Spinal cord (tissue), 10 donors: ENCODE results near the gene KMT2E. TPM values are rescaled to one million over a fixed set of nuclear protein-coding genes. Genes with fewer than 3 reads are reported as not detected.

Source experiments
- DNase-seq, 6 donors: peaks; one replicate each; pipeline versions ENCODE4 v3.0.0 to v3.0.0-alpha.2; 2013 to 2015; ENCODE audit warnings: low spot score in 6 of 6, low read depth in 4 of 6
- H3K27ac ChIP-seq: one replicate; pipeline ENCODE4 v1.5.1; 2013; ENCODE audit warnings: low read depth, low read length, control low read depth
- H3K27me3 ChIP-seq: one replicate; pipeline ENCODE4 v1.6.1; 2013; ENCODE audit warnings: low read length; ENCODE audit not compliant: control insufficient read depth, insufficient read depth
- H3K36me3 ChIP-seq: one replicate; pipeline ENCODE4 v1.6.1; 2013; ENCODE audit warnings: low read length; ENCODE audit not compliant: control insufficient read depth, insufficient read depth
- H3K4me1 ChIP-seq: one replicate; pipeline ENCODE4 v1.6.1; 2013; ENCODE audit warnings: low read length; ENCODE audit not compliant: control insufficient read depth, insufficient read depth
- H3K4me3 ChIP-seq: one replicate; pipeline ENCODE4 v1.5.1; 2013; ENCODE audit warnings: low read depth, low read length, control low read depth
- H3K9me3 ChIP-seq: one replicate; pipeline ENCODE4 v1.6.1; 2013; ENCODE audit warnings: low read length; ENCODE audit not compliant: control insufficient read depth, insufficient read depth
- WGBS: methylation state at CpG from one replicate; pipeline ENCODE4 v1.1.5; 2013; ENCODE audit warnings: missing lambda C conversion rate; ENCODE audit not compliant: insufficient coverage; 5-methylcytosine and 5-hydroxymethylcytosine counted together
- polyA plus RNA-seq, 2 donors: library from polyadenylated mRNA; unstranded; fragments of 120-200 nt; gene quantifications; one replicate each; pipeline ENCODE4 v1.2.1, GENCODE V29; 2013; ENCODE audit not compliant: insufficient read length in 2 of 2
- total RNA-seq, 2 donors: library from RNA; depleted of rRNA in 1 of 2; stranded (reverse); fragments of 120-200 nt in 1 of 2; fragments of >200 nt in 1 of 2; gene quantifications; one replicate each; pipeline versions ENCODE4 v1.2.3 to v1.2.4, GENCODE V29; 2013 to 2014
- donor health status: healthy.

Gene KMT2E
- total and polyA plus RNA-seq, 4 donors: 73.1 to 164 (median 88.5) TPM

DNA sequence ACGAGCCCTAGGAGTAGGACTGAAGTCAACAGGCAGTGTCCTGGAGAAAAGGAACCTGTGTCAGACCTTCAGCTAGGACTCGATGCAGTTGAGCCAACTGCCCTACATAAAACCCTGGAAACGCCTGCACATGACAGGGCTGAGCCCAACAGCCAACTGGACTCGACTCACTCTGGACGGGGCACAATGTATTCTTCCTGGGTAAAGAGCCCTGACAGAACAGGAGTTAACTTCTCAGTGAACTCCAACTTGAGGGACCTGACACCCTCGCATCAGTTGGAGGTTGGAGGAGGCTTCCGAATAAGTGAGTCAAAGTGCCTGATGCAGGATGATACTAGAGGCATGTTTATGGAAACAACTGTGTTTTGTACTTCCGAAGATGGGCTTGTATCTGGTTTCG lies 93.5 kb downstream of the KMT2E start:
- Histone ChIP-seq H3K27ac (no peak overlapping the region), H3K36me3 (peaks cover 35% of the 10 kb centered on the region), H3K4me1 (no peaks in the 10 kb centered on the region), H3K9me3 (no peaks in the 10 kb centered on the region), H3K4me3 (no peak overlapping the region), H3K27me3 (no peaks in the 10 kb centered on the region)
- no peak for DNase-seq
- WGBS: 76% methylated on average over 5 of the region's 9 CpGs

DNA sequence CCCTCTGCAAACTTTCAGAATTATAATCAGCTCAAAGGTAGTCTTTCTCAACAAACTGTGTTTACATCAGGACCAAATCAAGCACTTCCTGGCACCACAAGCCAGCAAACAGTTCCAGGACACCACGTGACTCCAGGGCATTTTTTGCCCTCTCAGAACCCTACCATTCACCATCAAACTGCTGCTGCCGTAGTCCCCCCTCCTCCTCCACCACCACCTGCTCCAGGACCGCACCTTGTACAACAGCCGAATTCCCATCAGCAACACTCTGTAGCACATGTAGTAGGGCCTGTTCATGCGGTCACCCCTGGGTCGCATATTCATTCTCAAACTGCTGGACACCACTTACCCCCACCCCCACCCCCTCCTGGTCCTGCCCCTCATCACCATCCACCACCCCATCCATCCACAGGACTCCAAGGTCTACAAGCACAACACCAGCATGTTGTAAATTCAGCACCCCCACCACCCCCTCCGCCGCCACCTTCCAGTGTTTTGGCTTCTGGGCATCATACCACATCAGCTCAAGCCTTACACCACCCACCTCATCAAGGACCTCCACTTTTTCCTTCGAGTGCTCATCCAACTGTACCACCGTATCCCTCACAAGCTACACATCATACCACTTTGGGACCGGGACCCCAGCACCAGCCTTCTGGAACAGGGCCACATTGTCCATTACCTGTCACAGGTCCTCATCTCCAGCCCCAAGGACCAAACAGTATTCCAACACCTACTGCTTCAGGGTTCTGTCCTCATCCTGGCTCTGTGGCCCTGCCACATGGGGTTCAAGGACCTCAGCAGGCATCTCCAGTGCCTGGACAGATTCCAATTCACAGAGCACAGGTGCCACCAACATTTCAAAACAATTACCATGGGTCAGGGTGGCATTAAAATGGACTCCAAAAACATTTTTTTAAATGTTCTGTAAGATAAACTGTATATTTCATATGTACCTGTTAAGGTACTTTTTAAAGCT lies 98.7 kb downstream of the KMT2E start:
- Histone ChIP-seq H3K4me1 (no peaks in the 10 kb centered on the region), H3K27me3 (no peaks in the 10 kb centered on the region), H3K4me3 (no peak overlapping the region), H3K27ac (no peak overlapping the region), H3K36me3 (peaks cover 24% of the 10 kb centered on the region), H3K9me3 (no peaks in the 10 kb centered on the region)
- 95% methylated on average over 10 of the region's 11 CpGs for whole genome bisulfite sequencing
- DNase-seq: no peak

DNA sequence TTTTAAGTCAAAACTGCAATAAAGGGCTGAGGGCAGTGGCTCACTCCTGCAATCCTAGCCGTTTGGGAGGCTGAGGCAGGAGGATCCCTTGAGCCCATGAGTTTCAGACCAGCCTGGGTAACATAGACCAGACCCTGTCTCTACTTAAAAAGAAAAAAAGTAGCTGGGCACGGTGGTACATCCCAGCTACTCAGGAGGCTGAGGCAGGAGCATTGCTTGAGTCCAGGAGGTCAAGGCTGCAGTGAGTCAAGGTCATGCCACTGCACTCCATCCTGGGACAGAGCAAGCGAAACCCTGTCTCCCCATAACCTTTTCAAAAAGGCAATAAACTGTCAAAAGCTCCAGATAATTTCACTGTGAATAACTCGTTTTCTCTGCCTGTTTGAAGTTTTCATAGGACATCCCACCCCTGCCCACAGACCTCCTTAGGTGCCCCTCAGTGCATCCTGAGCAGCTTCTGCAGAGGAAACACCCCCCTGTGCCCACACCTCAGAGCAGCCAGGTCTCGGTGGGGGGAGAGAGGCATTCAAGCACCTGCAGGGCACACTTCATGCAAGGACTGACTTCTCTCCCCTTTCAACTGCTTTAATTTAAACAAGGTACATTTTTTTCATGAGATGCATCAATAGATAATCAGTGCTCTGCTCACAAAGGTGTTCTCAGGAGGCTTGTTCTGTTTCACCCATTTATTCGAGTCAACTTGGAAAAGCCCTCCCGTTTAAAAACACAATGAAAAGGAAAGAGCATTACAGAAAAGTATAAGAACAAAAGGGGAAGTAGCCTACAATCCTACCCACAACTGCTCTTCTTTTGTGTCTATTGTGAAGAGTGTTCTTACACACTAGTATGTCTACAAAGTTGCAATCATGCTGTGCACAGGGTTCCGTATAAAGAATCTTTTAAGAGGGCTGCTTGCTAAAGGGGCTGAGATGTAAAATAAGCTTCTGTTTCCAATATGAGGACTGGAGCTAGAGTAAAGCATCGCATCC lies 104.9 kb downstream of the KMT2E start:
- no peak for DNase-seq
- H3K27me3 ChIP-seq: no peaks in the 10 kb centered on the region
- no peak overlapping the region for H3K4me3 ChIP-seq

DNA sequence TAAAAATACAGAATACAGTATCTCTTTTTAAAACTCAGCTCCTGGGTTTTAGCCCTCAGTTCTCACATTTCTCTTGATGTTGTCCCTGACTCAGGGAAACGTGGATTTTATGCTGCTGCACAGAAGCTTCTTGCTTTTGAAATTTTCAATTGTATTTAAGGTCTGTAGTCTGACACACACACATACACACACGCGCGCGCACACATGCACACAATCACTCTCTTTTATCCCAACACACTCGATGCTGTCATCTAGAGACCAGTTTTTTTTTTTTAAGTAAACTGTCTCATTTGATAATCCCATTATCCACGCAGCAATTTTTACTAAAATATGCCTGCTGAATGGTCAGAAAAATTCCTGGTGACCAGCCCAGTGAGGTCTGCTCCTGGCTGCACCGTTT lies 108.6 kb downstream of the KMT2E start:
- Histone ChIP-seq H3K27ac (no peak overlapping the region), H3K4me1 (peaks cover 12% of the 10 kb centered on the region), H3K9me3 (no peaks in the 10 kb centered on the region), H3K36me3 (peaks cover 17% of the 10 kb centered on the region), H3K4me3 (no peak overlapping the region), H3K27me3 (no peaks in the 10 kb centered on the region)
- no peak for DNase-seq
- 80% methylated on average over 6 of the region's 8 CpGs for WGBS

More for the DNA sequence above, 104.9 kb downstream of the KMT2E start:
- H3K4me1 ChIP-seq: peaks cover 7% of the 10 kb centered on the region
- peaks cover 6% of the 10 kb centered on the region for H3K36me3 ChIP-seq
- WGBS: 73% methylated on average over 7 of the region's 9 CpGs
- no peak overlapping the region for H3K27ac ChIP-seq
- H3K9me3 ChIP-seq: no peaks in the 10 kb centered on the region

DNA sequence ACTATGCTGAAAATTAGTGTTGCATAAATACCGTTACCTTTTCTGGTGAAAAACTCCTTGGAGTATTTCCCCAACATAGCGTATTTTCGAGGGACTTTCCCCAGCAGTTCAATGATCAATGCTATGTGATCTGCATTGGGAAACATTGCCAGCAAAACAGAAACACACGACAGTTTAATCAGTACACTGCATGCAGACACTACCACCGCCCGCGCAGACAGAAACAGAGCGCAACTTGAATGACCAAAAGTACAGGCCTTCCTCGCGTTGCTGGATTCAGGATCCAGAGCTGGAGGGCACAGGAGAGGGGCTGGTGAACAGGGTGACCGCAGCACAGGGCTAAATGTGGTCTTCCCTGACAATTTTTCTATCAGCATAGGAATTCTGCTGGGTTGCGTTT lies 111.7 kb downstream of the KMT2E start:
- Histone ChIP-seq H3K4me1 (peaks cover 5% of the 10 kb centered on the region), H3K4me3 (no peak overlapping the region), H3K27me3 (no peaks in the 10 kb centered on the region), H3K27ac (no peak overlapping the region), H3K9me3 (no peaks in the 10 kb centered on the region), H3K36me3 (peaks cover 14% of the 10 kb centered on the region)
- WGBS: 94% methylated on average over 10 of the region's 12 CpGs
- no peak for DNase-seq

DNA sequence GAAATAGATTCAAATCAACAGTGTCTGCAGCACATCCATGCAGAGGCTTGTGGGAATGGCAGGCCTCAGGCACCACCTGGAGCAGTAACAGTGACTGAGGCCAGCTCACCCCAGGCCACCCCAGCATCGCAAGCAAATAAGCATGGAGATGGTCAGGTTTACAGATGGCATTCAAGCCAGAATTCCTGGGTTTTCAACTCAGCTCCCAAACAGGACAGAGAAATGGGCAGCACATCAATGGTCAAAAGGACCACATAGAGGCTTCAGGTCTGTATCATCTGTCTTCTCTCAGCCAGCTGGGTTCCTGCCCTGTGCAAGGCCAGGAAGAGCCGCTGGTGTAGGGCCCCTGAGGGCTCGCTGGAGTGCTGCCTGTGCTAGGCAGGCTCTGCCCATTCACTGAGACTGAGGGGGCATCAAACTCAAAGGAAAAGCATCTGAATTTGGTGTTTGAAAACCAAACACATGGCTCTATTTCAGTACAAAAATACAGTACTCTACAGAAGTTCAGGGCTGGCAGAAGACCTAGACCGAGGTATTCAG lies 112.5 kb downstream of the KMT2E start:
- Histone ChIP-seq H3K36me3 (peaks cover 14% of the 10 kb centered on the region), H3K9me3 (no peaks in the 10 kb centered on the region), H3K27ac (no peak overlapping the region), H3K4me3 (no peak overlapping the region), H3K4me1 (peaks cover 5% of the 10 kb centered on the region), H3K27me3 (no peaks in the 10 kb centered on the region)
- WGBS: 67% methylated on average over 4 of the region's 4 CpGs
- DNase-seq: no peak

DNA sequence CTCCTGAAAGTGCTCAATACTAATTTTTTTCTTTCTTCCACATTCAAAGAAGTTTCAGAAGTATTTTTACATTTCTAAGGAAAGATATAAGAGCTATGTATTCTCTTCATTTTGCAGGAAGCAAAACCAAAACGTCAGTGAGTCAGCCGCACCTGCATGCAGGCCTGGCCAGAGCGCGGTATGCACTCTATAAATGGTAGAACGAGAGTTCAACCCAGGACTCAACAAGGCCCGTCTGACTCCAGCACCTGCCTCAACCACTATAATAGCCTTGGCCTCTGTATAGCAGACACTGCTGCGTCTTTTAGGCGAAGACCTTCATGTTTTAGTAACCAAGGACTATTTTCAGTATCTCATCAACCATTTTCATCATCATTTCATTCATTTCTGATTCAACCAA lies 113.2 kb downstream of the KMT2E start:
- WGBS: 80% methylated on average over 8 of the region's 8 CpGs
- Histone ChIP-seq H3K4me3 (no peak overlapping the region), H3K9me3 (no peaks in the 10 kb centered on the region), H3K4me1 (peaks cover 10% of the 10 kb centered on the region), H3K27ac (no peak overlapping the region), H3K36me3 (peaks cover 15% of the 10 kb centered on the region), H3K27me3 (no peaks in the 10 kb centered on the region)
- no peak for DNase-seq

DNA sequence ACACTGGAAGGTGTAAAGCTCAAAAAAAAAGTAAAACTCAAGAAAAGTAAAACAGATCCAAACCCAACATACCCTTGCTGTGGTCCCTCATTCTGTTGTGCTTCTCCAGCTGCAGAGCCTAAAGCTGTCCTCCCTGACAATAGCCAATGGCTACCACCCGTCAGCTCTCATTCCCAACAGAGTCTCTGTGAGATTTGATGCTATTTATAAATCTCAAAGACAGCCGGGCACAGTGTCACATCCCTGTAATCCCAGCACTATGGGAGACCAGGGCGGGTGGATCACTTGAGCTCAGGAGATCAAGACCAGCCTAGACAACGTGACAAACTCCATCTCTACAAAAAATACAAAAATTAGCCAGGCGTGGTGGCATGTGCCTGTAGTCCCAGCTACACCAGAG lies 116.0 kb downstream of the KMT2E start:
- H3K27me3 ChIP-seq: no peaks in the 10 kb centered on the region
- H3K9me3 ChIP-seq: no peaks in the 10 kb centered on the region
- no peak overlapping the region for H3K4me3 ChIP-seq
- peaks cover 22% of the 10 kb centered on the region for H3K36me3 ChIP-seq
- H3K4me1 ChIP-seq: peaks cover 16% of the 10 kb centered on the region
- no peak overlapping the region for H3K27ac ChIP-seq
- WGBS: 71% methylated on average over 1 of the region's 5 CpGs
- DNase-seq: no peak

DNA sequence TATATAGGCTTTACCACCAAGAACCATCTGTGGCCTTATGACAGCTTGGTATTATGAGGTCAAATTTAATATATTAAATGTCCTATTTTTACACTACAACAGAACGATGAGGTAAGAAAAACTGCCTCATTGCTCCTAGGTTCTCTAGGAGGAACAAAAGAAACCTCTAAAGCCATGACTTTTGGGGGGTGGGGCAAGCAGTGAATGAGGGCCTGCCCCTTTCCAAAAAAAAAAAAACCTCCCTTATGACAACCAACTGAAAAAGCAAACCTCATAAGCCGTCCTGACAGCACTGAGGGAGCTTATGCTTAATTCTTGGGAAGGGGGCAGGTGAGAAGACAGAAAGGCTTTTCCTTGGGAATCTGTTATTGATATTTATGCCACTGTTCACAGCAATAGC lies 116.6 kb downstream of the KMT2E start:
- H3K4me3 ChIP-seq: no peak overlapping the region
- H3K4me1 ChIP-seq: peaks cover 19% of the 10 kb centered on the region
- H3K27me3 ChIP-seq: no peaks in the 10 kb centered on the region
- WGBS: no CpG with 5 or more reads among the region's 2 CpGs
- DNase-seq: no peak
- H3K27ac ChIP-seq: no peak overlapping the region
- H3K9me3 ChIP-seq: no peaks in the 10 kb centered on the region
- H3K36me3 ChIP-seq: peaks cover 22% of the 10 kb centered on the region
